ENCODE data around the gene SURF1. TPM values are rescaled to one million over a fixed set of nuclear protein-coding genes. Genes with fewer than 3 reads are reported as not detected.
"Not testable (repeated sequence)": the region's sequence is repeated elsewhere in the genome, so short reads cannot be mapped to it uniquely, and the experiment has no call there.

Gene SURF1
- total RNA-seq, 2 donors from 2014 or later: 42.0 to 48.2 TPM

DNA sequence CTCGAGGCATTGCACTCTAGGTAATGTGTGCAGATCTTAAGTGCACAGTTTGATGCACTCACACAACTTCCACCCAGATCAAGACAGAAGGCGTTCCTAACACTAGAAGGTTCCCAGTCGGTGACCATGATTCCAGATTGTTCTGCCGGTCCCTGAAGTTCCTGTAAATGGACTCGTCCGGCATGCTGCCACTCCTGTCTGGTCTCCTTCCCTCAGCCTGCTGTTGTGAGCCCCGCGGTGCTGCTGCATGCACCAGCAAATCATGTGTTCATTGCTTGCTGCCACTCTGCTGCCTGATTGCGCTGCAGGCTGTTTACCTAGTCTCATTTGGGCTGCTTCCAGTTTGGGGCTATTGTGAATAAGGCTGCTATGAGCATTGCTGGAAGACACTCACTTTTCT lies 31.4 kb upstream of the SURF1 start:
- DNase-seq (no peak), ATAC-seq (no peak)

DNA sequence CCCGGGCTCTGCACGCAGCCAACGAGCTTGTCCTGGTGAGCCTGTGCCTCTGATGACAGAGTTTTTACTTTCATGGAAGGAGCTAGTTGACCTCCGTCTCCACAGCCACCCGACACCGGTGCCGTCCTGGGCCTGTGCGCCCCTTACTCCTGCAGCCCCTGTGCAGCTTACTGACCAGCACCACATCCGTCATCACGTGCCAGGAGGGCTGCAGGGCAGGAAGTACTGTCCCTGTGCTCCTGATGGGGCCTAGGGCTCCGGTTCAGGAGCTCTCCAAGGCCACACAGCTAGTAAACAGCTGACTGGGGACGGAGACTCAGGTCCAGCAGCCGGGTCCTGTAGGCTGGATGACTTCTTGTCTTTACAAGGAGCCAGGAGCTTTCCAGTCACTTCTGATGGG lies 30.1 kb upstream of the SURF1 start:
- intact Hi-C loops (cut with DNase I, micrococcal nuclease): no loop called here
- no peak for ATAC-seq
- no peak for DNase-seq

More for the DNA sequence above, 31.4 kb upstream of the SURF1 start:
- intact Hi-C loops (cut with DNase I, micrococcal nuclease): no loop called here

DNA sequence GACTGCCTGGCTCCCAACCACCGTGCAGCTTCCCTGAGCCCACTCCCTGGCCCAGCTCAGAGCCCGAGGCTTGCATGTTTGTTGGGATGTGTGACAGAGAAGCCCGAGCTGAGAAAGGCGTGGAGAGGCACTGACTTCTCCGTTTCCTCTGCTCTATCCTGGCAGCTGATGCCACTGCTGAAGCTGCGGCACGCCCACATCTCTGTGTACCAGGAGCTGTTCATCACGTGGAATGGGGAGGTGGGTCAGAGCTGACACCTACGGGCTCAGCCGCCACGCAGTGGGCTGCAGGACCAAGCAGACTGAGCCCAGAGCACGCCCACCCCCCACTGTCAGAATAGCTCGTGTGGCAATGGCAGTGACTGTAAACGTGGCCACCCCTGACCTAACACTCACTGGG lies 29.2 kb upstream of the SURF1 start:
- intact Hi-C loops (cut with DNase I, micrococcal nuclease): no loop called here
- no peak for ATAC-seq
- no peak for DNase-seq

DNA sequence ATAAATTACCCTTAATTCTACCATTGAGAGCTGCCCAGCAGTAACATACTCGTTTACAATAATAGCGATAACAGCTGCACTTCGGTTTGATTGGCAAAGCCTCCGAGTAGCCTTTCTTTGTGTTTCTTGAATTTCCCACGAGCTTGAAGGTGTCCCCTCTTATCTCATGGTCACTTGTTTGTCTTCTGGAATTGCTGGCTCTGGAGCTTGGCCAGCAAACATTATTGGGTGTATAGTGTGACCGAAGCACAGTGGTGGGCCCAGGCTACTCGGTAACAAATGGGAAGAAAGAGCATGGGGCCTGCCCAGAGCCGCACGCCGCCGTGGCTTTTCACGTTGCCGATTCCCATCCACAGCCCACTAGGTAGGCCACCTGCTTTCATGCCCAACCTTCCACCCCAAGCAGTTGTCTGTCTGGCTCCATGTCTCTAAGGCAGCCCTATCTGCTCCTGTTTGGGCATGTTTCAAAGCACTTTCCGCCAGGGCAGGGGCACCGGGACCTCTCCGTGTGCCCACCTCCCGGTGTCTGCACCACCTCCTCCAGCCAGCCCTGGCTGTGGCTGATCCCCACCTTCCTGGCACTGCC lies 28.5 kb upstream of the SURF1 start:
- ATAC-seq (no peak), DNase-seq (no peak)
- intact Hi-C loops (cut with DNase I, micrococcal nuclease): no loop called here

DNA sequence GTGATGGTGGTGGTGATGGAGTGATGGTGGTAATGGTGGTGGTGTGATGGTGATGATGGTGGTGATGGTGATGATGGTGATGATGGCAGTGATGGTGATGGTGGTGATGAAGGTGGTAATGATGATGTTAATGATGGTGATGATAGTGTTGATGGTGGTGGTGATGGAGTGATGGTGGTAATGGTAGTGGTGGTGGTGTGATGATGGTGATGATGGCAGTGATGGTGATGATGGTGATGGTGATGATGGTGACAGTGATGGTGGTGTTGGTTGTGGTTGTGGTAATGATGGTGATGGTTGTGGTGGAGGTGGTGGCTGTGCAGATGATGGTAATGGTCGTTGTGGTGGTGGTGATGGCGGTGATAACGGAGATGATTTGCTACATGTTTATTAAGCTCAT lies 27.2 kb upstream of the SURF1 start:
- no peak for ATAC-seq
- DNase-seq: no peak
- intact Hi-C loops (cut with DNase I, micrococcal nuclease): no loop called here

DNA sequence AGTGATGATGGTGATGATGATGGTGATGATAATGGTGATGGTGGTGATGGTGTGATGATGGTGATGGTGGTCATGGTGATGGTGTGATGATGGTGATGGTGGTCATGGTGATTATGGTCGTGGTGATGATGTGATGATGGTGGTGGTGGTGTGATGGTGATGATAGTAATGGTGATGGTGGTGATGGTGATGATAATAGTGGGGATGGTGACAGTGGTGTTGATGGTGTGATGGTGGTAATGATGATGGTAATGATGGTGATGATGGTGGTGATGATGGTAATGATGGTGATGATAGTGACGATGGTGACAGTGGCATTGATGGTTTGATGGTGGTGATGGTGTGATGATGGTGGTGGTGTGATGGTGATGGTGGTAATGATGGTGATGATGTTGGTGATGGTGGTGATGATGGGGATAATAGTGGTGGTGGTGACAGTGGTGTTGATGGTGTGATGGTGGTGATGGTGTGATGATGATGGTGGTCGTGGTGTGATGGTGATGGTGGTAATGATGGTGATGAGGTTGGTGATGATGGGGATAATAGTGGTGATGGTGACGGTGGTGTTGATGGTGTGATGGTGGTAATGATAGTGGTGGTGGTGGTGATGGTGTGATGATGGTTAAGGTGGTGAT lies 26.3 kb upstream of the SURF1 start:
- no peak for DNase-seq
- ATAC-seq: no peak
- intact Hi-C loops (cut with DNase I, micrococcal nuclease): no loop called here

DNA sequence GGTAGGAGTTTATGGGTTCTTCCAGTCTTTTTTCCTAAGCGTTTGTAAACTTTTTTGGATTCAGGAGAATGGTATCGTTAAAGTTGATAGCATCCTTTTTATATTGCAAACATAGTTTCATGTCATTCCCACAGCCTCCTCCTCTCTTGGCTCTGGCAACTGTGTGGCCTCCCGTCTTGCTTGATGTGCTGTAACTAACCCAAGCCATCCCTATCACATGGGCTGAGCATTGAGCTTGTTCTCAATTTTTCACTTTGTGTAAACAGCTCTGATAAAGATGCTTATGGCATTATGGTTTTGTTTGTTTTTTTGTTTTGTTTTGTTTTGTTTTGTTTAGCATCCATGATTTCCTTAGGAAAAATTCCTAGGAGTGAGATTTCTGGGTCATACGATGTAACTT lies 24.4 kb upstream of the SURF1 start:
- intact Hi-C loops (cut with DNase I, micrococcal nuclease): no loop called here
- no peak for DNase-seq
- ATAC-seq: no peak

DNA sequence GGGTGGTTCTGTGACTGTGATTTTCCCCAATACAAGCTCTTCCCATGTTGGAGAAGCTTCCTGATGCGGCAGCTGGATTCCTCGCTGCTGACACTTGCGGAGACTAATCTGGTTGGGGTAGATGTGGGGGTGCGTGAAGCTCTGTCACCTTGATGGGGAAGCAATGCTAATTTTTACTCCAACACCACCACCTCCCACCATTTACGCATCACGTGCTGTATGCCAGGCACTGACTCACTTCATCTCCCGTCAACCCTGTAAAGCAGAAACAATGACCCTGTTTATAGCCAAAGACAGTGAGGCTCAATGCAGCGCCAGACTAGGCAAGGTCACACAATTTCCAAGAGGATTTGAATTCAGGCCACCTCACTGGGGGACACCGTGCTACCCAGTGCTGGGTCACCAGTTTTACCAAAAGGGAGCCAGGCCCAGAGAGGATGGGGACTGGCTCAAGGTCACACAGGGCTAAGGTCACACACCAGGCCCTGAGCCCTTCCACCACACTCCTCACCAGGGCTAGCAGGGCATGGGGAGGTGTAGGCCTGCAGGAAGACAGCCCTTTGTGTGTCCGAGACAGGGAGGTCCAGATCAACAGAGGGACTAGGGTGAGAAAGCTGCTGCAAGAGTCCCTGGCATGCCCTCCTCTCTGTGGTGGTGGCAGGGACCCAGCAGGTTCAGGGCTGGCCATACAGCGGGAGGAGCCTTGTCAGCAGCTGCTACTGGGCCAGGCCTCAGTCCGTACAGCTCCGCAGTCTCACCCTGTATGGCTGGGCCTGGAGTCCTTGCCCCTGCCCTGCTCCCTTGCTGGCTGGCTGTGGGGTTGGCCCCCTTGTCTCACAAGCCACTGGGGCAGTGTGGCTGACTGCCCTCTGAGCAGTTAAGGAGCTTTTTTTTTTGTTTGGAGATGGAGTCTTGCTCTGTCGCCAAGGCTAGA lies 23.1 kb upstream of the SURF1 start:
- intact Hi-C loops (cut with DNase I, micrococcal nuclease): no loop called here
- DNase-seq (no peak), ATAC-seq (no peak)

DNA sequence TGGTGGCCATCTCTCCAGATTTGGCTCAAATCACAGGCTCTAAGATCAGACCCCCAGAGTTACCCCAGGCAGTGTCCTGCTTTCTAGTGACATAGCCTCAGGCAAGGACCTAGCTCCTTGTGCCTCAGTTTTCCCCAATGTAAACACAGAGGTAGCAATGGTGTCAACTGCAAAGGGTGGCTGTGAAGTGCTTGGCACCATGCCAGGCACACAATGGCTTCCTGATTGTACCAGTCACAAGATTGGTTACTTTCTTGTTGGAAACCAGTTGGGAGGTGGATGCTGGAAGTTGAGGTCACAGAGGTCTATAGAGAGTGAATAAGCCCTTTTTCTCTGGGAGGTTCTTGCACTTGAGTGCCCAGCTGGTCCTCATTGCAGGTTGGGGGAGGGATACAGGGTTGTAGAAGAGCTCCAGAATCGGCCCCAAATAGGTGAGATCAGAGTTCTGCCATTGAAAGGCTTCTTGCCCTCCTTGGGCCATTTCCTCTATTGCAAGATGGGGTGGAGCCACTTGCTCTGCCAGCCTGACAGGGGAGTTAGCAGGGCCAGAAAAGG lies 22.2 kb upstream of the SURF1 start:
- ATAC-seq: no peak
- intact Hi-C loops (cut with DNase I, micrococcal nuclease): no loop called here

DNA sequence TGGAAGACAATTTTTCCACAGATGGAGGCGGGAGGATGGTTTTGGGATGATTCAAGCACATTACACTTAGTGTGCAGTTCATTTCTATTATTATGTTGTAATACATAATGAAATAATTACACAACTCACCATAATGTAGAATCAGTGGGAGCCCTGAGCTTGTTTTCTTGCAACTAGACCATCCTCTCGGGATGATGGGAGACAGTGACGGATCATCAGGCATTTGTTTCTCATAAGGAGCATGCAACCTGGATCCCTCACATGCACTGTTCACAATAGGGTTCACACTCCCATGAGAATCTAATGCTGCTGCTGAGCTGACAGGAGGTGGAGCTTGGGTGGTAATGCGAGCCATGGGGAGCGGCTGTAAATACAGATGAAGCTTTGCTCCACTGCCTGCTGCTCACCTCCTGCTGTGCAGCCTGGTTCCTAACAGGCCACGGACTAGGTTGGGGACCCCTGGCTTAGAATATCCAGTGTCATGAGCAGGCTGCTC lies 21.5 kb upstream of the SURF1 start:
- DNase-seq: no peak
- no peak for ATAC-seq
- intact Hi-C loops (cut with DNase I, micrococcal nuclease): no loop called here

More for the DNA sequence above, 22.2 kb upstream of the SURF1 start:
- peak in 1 of 2 donors; percentile 45 for DNase-seq

DNA sequence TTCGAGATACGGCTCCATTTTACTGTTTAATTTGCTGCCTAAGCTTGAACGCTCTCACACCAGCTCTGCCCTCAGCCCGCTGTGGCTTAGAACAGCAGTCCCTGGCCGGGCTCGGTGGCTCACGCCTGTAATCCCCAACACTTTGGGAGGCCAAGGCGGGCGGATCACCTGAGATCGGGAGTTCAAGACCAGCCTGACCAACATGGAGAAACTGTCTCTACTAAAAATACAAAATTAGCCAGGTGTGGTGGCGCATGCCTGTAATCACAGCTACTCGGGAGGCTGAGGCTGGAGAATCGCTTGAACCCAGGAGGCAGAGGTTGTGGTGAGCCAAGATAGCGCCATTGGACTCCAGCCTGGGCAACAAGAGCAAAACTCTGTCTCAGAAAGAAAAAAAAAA lies 21.0 kb upstream of the SURF1 start:
- intact Hi-C loops (cut with DNase I, micrococcal nuclease); DNase-seq; ATAC-seq: not testable (repeated sequence)

DNA sequence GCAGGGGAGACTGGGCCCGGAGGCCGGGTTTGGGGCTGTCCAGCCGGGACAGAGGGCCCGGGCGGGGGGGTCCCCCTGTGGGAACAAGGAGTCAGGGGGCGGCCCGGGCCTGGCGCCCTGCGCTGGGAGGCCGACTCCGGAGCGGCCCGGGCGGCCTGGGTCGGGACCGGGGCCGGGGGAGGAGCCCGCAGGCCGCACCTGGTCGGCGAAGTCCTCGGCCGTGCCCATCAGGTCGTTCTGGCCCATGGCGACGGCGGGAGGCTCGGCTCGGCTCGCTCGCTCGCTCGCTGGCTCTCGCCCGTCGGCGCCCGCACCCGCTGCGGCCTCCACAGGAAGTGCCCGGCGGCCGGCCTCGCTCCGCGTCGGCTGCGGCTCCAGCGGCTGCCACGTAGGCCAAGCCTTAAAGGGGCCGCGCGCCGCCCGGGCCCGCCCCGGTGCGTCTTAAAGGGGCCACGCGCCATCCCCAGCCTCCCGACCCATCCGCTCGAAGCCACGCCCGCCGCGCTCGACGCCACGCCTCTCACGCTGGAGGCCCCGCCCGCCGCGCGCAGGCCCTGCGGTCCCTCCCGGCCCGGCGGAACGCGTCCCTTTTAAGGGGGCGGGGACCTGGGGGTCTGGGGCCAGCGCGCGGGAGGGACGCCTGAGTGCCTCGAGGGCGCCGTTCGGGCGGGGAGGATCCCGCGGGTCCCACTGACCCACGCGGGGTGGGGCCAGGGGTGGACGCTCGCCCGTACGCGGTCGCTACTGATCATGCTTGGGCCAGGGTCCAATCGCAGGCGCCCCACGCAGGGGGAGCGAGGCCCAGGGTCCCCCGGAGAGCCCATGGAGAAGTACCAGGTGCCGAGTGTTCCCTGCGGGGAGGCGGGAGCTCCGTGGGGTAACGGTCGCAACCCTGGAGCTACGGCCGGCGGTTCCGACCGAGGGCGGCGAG lies 19.7 kb upstream of the SURF1 start, which contains the start of the genes STKLD1 and SURF4:
TSS of gene STKLD1 (plus strand) at position 643 of the 931 bp plus-strand sequence. CDS start at position 751, 108 bp downstream.
TSS of gene SURF4 (minus strand) at position 337 of the 931 bp plus-strand sequence. CDS start at position 246, 91 bp downstream.
- intact Hi-C loops (cut with DNase I, micrococcal nuclease): no loop called here
- DNase-seq: peak; percentile 94 to 98
- peak; percentile 93 for ATAC-seq

DNA sequence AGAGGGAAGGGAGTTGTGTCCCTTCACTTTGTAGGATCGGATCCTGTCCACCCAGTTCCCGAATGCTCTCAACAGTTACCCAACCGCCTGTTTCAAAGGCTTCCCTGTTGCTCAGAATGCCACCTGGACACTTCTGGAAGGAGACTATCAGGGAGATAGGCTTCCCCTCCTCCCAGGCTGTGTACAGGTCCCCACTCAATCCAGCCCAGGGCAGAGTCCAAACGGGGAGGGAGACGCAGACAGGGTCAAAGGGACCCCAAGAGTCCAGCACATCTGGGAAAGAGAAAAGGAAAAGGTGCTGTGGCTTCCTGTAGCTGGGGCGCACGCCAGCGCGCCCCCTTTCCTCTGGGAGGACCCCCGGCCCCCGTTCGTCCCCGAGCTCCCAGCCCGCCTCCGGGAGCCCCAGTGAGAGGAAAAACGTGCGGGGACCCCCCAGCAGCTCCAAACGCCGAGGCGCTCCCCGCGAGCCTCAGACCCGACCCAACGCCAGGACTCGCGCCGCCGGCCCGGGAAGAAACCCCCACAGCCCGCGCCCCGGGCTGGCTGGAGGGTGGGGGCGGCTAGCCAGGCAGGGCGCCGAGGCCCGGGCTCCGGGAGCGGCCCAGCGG lies 18.9 kb upstream of the SURF1 start:
- intact Hi-C loops (cut with DNase I, micrococcal nuclease): no loop called here

DNA sequence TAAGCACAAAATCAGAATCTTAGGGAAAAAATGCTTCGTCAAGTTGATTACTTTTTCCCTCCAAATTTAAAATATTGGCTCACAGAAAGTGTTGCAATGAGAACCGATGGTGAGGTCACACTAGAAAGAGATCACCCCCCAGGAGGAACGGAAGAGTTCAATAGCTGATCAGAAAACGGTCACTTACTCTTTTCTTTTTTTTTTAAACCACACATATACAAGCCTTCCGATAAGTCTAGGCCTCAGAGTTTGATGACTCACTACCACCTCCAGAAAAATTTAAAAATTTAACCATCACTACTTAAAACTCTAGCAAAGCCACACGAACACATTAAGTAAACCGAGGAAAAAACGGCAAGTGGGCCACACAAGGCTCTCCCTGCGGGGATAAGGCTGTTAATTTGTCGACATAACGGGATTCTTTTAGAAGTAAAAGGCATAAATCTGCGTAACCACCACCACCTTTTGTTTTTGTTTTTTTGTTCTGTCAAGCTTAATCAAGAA lies 18.4 kb upstream of the SURF1 start:
- intact Hi-C loops (cut with DNase I, micrococcal nuclease): no loop called here
- DNase-seq: no peak
- ATAC-seq: no peak

More for the DNA sequence above, 18.9 kb upstream of the SURF1 start:
- DNase-seq (peak; percentile 59 to 65), ATAC-seq (peak; percentile 56)

DNA sequence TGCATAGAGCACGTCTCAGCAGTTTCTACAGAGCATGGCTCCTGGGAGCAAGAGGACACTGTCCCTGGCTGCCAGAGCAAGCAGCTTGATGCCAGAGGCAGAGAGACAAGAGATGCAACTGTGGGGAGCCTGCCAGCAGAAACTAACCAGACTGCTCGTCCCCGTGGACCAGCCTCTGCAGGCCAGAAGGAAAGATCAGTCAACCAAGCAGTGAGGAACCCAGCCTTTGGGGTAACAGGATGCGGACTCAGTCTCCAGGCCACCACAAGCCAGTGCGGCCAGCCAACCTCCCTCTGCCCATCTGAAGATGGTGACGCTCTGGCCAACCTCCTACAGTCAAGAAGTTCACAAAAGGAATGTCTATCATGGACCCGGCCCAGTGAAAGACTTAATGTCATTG lies 15.9 kb upstream of the SURF1 start:
- no peak for DNase-seq
- intact Hi-C loops (cut with DNase I, micrococcal nuclease): no loop called here
- no peak for ATAC-seq

DNA sequence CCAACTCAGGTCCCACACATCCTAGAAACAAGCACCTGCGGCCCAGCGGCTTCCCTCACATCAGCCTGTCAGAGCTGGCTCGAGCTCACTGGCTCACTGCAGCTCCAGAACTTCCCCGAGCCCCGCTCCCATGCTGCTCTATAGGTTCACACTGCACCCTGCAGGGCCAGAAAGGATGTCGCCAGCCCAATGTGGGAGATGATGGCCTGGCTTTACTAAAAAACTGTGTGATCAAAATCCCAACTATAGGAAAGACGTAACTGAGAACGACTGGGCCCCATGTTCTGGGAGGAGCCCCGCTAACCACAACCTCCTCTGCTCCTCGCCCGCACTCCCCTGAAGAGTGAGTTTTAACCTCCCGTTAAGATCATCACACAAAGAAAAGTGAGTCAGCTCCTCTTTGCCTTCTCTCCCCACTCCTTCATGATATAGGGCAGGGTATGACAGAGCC lies 15.0 kb upstream of the SURF1 start:
- DNase-seq (no peak), ATAC-seq (no peak)
- intact Hi-C loops (cut with DNase I, micrococcal nuclease): no loop called here

DNA sequence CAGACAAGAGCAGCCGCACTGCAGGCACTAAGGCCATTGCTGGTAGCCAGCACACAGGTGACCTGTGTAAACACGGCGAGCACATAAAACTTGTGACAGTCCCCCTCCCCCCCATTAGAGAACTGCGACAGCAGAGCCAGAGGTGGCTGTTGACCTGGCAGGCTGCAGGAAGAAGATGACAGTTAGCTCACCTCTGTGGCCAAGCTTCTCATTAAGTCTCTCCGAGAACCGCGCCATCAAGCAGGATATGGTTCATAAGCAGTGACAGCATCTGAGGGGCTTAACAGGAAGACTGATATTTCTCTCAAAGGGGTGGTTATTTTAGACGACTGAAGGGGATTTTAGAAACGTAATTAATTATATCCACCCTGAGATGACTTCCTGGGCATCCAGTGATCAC lies 14.4 kb upstream of the SURF1 start:
- ATAC-seq (no peak), DNase-seq (no peak)
- intact Hi-C loops (cut with DNase I, micrococcal nuclease): no loop called here

All from left colon (tissue), 2 donors.